GM23248 (cell line): Measurements from ENCODE around the gene CFAP47.
"Not testable (repeated sequence)": the region's sequence is repeated elsewhere in the genome, so short reads cannot be mapped to it uniquely, and the experiment has no call there.

Source experiments
- EZH2 ChIP-seq: fragments of 200-600 bp; sonication (generic); IDR thresholded peaks from 2 replicates; pipeline ENCODE4 v1.6.1; 2018; ENCODE audit warnings: antibody characterized with exemption, mild to moderate bottlenecking; ENCODE audit not compliant: insufficient read depth, poor library complexity, severe bottlenecking
- EZH2phosphoT487 ChIP-seq: fragments of 200-600 bp; sonication (generic); IDR thresholded peaks from 2 replicates; pipeline ENCODE4 v1.6.1; 2018; ENCODE audit warnings: antibody characterized with exemption, moderate library complexity, mild to moderate bottlenecking, low read depth; ENCODE audit not compliant: insufficient read depth

DNA sequence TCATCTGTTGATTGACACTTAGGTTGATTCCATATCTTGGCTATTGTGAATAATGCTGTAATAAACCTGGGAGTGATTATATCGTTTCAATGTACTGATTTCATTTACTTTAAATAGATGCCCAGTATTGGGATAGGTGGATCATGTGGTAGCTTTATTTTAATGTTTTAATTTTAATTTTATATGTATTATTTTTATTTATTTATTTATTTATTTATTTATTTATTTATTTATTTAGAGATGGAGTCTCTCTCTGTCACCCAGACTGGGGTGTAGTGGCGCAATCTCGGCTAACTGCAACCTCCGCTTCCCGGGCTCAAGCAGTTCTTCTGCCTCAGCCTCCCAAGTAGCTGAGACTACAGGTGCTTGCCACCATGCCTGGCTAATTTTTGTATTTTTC is 155.5 kb downstream of the CFAP47 start:
- TF ChIP-seq EZH2phosphoT487, EZH2: not testable (repeated sequence)
